Posterior vena cava (tissue), 2 donors: ENCODE measurements around the gene MPL. TPM values are rescaled to one million over a fixed set of nuclear protein-coding genes. Genes with fewer than 3 reads are reported as not detected.
A peak's percentile ranks its signal among the peaks of the same experiment; 100 is the strongest.

Experiments used
- DNase-seq: peaks from one replicate; pipeline ENCODE4 v3.0.0-alpha.2; 2020; ENCODE audit warnings: low spot score
- intact Hi-C, 2 donors: fragments of 100-400 bp; cut with DNase I; formaldehyde crosslinking; loops; one replicate each; pipeline versions ENCODE4 v1.14.1 to v1.14.2; 2022 to 2023
- total RNA-seq, 2 donors: library from RNA; stranded (reverse); fragmentation: NEBNext Ultra II Directional; extraction: Animal tissue kit (Norgen Biotek cat#: 25700); gene quantifications; one replicate each; pipeline ENCODE4 v1.2.1, GENCODE V29; 2021
- donor health status: DM: yes; HTN: yes; CAD: no.
- donor health status: DM: yes; HTN: yes; CAD: no.

Gene MPL
- total RNA-seq, 2 donors from 2014 or later, result 0.90 TPM; not detected in 1

GRCh38 chr1:43304771-43305300 lies 32.8 kb upstream of the MPL start:
- peak; percentile 66 for DNase-seq

DNA sequence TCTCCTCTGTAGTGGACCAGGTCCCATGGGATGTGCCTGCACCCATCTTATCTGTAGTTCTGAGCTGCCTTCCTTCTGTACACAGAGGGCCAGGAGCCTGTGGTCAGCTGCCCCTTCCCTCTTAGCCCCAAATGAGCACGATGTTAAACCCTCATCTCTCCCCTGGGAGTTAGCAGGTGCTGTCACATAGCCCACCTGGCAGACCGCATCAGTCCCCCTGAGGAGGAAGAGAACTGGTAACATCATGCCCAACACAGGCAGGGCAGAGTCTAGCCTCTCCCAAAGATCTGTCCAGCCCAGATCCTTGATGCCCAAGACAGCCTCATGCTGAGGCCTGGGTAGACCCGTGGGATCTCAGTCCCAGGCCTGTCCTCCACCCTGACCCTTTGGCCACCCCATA lies 32.2 kb upstream of the MPL start:
- intact Hi-C loops, result loop anchor here in 1 of 2 donors (10.0 kb wide), 1 partner anchor 1229 kb away; no protein-coding TSS in a partner anchor
- peak; percentile 29 for DNase-seq

More at GRCh38 chr1:43304771-43305300, 32.8 kb upstream of the MPL start:
- intact Hi-C loops, result loop anchor here in 1 of 2 donors (10.0 kb wide), 1 partner anchor 1230 kb away; no protein-coding TSS in a partner anchor

DNA sequence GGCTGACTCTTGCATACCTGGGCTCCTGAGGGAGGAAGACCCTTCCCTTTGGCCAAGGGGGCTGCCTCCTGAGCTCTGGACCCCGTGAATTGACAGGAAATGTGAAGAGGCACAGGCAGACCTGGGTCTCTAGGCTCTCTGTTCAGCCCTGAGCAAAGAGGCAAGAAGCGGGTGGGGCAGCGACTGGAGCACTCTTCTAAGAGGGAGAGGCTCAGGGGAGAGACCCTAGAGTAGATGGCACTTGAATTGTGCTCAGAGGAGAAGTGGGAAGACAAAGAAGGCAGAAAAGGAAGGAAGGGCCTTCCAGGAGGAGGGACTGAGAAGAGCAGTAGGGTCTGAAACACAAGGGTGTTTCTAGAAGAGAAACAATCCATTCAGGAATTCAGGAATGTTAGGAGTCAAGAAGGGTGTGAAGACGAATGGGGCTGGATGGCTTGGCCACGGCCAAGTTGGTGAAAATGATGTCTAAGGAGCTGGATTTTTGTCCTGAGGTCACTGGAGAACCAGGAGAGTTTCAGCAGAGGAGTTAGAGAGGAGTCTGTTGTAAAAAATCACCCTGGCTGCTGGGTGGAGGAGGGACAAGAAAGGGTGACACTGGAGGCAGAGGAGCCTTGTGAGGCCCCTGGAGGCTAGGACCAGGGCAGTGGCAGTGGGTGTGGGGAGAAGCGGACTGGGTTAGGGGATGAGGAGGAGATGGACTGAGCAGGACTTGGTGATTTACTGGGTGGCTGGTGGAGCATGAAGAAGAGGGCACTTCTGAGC lies 31.5 kb upstream of the MPL start:
- intact Hi-C loops, result loop anchor here in 1 of 2 donors (10.0 kb wide), 1 partner anchor 1229 kb away; no protein-coding TSS in a partner anchor
- peak; percentile 49 for DNase-seq

DNA sequence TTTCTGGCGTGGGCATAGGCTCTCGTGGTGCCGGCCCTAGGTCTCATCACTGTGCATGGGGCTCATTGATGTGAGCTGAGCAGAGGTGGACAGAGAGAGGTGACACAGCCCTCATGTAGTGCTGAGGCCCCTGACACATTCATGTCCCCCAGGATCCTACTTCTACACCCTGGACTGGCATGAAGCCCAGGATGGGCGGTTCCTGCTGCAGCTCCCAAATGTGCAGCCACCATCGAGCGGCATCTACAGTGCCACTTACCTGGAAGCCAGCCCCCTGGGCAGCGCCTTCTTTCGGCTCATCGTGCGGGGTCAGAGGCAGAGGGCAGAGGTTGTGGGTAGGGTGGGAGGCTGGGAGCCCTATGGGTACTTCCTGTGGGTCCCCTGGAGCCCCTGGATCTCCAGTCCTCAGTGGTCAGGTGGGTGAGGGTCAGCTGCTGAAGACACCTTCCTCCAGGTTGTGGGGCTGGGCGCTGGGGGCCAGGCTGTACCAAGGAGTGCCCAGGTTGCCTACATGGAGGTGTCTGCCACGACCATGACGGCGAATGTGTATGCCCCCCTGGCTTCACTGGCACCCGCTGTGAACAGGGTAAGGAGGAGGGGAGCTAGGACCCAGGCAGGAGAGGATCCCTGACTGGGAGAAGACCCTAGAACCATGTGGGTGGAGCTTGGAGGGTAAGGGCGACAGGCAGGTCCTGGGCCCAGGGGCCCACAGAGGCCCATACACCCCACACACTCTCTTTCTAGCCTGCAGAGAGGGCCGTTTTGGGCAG lies 30.7 kb upstream of the MPL start:
- peak; percentile 66 for DNase-seq
- intact Hi-C loops, result loop anchor here in 1 of 2 donors (10.0 kb wide), 1 partner anchor 1228 kb away; no protein-coding TSS in a partner anchor

- intact Hi-C loops, result loop anchor here in 1 of 2 donors (10.0 kb wide), 1 partner anchor 1227 kb away; no protein-coding TSS in a partner anchor
- DNase-seq, result peak; percentile 69
Measured at GRCh38 chr1:43307458-43308158, 30.0 kb upstream of the MPL start.

DNA sequence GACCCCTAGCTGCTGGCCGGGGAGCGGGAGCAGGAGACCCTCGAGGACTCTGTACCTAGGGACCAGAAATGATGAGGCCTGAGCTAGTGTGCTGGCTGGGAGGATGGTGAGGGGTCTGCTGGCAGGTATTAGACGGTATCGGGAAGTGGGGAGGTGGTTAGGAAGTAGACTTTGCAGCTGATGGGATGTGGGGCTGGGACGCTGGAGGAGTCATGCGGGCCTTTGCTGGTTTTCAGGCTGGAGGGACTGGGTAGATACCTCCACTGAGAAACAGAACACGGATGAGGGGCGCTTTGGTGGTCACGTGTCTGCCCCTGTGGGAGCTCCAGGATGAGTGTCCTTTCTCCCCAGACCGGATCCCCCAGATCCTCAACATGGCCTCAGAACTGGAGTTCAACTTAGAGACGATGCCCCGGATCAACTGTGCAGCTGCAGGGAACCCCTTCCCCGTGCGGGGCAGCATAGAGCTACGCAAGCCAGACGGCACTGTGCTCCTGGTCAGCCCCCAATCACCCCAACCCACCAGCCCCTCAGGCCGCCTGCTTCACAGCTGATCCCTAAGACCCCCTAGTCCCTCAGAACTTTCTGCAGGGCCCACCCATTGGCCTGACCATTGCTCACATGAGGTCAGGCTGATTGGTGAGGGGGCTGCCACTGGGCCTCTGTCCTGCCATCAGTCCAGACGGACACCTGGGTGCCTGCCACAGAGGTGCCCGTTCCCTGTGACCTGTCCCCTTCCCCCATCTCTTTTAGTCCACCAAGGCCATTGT lies 28.8 kb upstream of the MPL start:
- peak; percentile 66 for DNase-seq
- intact Hi-C loops, result loop anchor here in 1 of 2 donors (10.0 kb wide), 1 partner anchor 1226 kb away; no protein-coding TSS in a partner anchor

DNA sequence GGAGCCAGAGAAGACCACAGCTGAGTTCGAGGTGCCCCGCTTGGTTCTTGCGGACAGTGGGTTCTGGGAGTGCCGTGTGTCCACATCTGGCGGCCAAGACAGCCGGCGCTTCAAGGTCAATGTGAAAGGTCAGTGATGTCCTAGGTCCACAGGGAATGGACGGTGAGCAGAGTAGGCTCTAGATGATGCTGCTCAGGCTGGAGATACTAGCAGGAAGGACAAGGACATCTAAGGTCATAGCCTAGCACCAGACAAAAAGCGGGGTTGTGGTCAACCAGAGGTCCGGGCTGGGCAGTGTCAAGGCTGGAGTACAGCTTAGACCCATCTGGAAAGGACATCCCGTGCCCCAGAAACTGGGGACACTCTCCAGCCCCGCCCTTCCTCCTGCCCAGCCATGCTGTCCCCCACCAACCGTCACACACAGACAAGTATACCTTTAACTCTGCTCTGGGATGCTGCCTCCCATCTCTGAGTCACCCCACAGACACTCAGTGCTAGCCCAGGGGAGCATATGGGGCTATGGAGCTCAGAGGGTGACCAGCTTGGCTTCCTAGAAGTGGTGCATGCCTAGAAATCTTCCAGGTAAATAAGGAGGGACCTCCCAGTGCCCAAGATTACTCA lies 28.1 kb upstream of the MPL start:
- DNase-seq, result peak; percentile 53

GRCh38 chr1:43311521-43311920 lies 26.1 kb upstream of the MPL start:
- DNase-seq, result peak; percentile 41
- intact Hi-C loops, result no loop called here

More for the DNA sequence above, 28.1 kb upstream of the MPL start:
- intact Hi-C loops, result loop anchor here in 1 of 2 donors (10.0 kb wide), 1 partner anchor 1225 kb away; no protein-coding TSS in a partner anchor

DNA sequence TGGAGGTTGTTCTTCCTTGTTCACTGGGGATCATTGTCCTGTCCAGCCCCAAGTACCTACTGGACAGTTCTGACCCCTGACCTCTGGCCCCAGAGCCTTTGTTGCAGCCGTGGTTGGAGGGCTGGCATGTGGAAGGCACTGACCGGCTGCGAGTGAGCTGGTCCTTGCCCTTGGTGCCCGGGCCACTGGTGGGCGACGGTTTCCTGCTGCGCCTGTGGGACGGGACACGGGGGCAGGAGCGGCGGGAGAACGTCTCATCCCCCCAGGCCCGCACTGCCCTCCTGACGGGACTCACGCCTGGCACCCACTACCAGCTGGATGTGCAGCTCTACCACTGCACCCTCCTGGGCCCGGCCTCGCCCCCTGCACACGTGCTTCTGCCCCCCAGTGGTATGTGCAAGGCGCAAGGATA lies 25.4 kb upstream of the MPL start:
- intact Hi-C loops, result no loop called here
- peak; percentile 55 for DNase-seq

- peak; percentile 72 for DNase-seq
- intact Hi-C loops, result no loop called here
Measured at GRCh38 chr1:43312663-43313515, 24.7 kb upstream of the MPL start.

GRCh38 chr1:43313771-43314170 lies 23.8 kb upstream of the MPL start:
- intact Hi-C loops, result no loop called here
- DNase-seq, result peak; percentile 46

DNA sequence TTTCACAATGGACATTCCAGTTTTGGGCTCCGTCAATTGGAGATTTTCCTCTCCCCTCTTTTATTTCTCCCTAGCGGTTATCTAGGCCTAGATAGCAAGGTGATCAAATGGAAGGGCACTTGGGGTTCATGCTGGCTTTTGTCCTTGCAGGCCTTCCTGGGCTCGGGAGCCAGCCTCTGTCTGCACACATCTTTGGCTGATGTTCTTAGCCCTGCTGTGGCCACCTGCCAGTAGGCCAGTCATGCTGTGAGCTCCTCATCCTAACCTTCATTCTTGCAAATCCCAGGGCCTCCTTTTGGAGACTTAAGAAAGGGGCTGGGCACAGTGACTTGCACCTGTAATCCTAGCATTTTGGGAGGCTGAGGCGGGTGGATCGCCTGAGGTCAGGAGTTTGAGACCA lies 23.4 kb upstream of the MPL start:
- peak; percentile 29 for DNase-seq
- intact Hi-C loops, result no loop called here

- DNase-seq, result peak; percentile 5
- intact Hi-C loops, result no loop called here
Measured at GRCh38 chr1:43315481-43315880, 22.1 kb upstream of the MPL start.

- DNase-seq, result peak; percentile 69
- intact Hi-C loops, result no loop called here
Measured at GRCh38 chr1:43315963-43316737, 21.5 kb upstream of the MPL start.

DNA sequence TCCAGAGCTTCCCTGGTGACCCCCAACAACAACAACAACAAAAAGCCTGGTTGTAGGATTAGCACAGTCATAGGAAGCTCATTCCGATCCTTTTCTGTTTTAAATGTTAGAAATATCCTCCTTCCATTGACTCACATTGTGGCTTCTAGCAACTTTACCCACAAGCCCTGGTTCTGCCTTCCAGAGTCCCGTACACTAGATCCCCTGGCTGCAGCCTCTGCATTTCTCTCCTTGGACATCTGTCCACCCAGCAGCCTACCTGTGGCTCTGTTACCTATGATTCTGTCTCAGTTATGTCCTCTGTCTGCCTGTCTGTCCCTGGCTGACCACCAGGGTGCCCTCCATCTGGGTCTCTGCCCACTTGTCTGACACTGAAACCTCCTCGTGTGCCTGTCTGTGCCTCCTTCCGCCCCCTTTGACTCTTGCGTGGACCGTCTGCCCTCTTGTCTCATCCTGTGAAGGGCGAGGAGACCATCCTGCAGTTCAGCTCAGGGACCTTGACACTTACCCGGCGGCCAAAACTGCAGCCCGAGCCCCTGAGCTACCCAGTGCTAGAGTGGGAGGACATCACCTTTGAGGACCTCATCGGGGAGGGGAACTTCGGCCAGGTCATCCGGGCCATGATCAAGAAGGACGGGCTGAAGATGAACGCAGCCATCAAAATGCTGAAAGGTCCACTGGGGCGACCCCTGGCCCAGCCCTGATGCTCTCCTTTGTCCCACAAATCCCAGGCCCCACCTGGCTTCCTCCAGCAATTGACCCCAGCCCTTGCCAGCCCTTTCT lies 20.7 kb upstream of the MPL start:
- peak; percentile 31 for DNase-seq

More for the DNA sequence above, 20.7 kb upstream of the MPL start:
- intact Hi-C loops, result no loop called here
